ENCODE results near the gene SPEF1. TPM values are rescaled to one million over a fixed set of nuclear protein-coding genes. Genes with fewer than 3 reads are reported as not detected.
A peak's percentile ranks its signal among the peaks of the same experiment; 100 is the strongest.

SPEF1 gene
- total and polyA plus RNA-seq, 2 experiments from 2014 or later = 0.63 TPM; not detected in 1

DNA sequence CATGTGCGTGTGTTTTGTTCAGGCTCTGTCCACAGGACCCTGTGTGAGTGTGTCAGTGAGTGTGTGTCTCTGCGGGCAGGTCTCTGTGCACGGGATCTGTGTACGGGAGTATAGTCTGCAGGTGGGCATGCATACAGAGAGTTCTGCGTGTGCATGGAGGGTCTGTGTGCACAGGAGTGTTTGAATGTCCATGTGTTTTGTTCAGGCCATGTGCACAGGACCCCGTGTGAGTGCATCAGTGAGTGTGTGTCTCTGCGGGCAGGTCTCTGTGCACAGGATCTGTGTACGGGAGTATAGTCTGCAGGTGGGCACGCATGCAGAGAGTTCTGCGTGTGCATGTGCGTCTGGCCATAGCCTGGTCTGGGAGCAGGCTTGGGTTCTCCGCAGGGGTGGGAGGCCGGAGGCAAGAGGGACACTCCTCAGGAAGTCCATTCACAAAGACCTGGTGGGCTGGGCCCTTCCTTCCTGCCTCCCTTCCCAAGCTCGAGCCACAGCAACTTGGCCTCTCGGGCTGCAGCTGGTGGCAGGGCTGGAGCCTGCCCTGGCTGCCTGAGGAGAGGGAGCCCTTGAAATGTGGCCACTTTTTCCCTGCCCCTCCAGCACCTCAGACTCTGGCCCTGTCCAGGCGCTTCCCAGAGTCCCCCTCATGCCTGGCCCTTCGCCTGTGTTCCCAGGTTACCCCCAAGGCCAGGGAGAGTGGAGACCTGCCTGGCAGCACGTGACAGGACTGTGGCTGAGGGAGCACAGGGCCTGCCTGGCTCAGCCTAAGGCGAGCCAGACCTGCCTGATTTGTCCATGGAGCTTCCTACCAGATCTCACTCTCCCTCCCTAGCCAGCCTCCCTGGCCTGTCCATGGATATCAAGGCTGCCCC is 42.0 kb downstream of the SPEF1 start:
- no peaks in the 10 kb centered on the region for H3K79me2 ChIP-seq
- 83% methylated on average over 19 of the region's 19 CpGs for WGBS (ENCODE audit: low lambda C conversion rate, missing lambda C conversion rate)
- no peak overlapping the region for H3K27ac ChIP-seq
- no peak overlapping the region for H3K4me2 ChIP-seq
- H3K9me3 ChIP-seq (ENCODE audit: low read depth) = no peaks in the 10 kb centered on the region
- DNase-seq (ENCODE audit: low spot score) = peak; percentile 3
- H3K4me1 ChIP-seq (ENCODE audit: insufficient read depth) = no peaks in the 10 kb centered on the region
- no peak overlapping the region for H3K4me3 ChIP-seq
- TF ChIP-seq EZH2 (IDR thresholded peaks at IDR 0.05; ENCODE audit: borderline replicate concordance) (no peak), EZH2phosphoT487 (IDR thresholded peaks at IDR 0.05; ENCODE audit: low read depth, severe bottlenecking, unreplicated experiment) (no peak)
- TF ChIP-seq, protein P1, sequence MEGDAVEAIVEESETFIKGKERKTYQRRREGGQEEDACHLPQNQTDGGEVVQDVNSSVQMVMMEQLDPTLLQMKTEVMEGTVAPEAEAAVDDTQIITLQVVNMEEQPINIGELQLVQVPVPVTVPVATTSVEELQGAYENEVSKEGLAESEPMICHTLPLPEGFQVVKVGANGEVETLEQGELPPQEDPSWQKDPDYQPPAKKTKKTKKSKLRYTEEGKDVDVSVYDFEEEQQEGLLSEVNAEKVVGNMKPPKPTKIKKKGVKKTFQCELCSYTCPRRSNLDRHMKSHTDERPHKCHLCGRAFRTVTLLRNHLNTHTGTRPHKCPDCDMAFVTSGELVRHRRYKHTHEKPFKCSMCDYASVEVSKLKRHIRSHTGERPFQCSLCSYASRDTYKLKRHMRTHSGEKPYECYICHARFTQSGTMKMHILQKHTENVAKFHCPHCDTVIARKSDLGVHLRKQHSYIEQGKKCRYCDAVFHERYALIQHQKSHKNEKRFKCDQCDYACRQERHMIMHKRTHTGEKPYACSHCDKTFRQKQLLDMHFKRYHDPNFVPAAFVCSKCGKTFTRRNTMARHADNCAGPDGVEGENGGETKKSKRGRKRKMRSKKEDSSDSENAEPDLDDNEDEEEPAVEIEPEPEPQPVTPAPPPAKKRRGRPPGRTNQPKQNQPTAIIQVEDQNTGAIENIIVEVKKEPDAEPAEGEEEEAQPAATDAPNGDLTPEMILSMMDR (IDR thresholded peaks at IDR 0.05; ENCODE audit: poor library complexity) = no peak
- peaks cover 4% of the 10 kb centered on the region for H3K27me3 ChIP-seq
- H2AFZ ChIP-seq = no peak overlapping the region
- no peaks in the 10 kb centered on the region for H4K20me1 ChIP-seq (ENCODE audit: insufficient read depth, poor library complexity, severe bottlenecking)
- no peaks in the 10 kb centered on the region for H3K36me3 ChIP-seq (replicated peaks; ENCODE audit: insufficient read depth, low read depth)
- no peaks in the 10 kb centered on the region for H3K9me2 ChIP-seq (replicated peaks; ENCODE audit: insufficient read depth)

DNA sequence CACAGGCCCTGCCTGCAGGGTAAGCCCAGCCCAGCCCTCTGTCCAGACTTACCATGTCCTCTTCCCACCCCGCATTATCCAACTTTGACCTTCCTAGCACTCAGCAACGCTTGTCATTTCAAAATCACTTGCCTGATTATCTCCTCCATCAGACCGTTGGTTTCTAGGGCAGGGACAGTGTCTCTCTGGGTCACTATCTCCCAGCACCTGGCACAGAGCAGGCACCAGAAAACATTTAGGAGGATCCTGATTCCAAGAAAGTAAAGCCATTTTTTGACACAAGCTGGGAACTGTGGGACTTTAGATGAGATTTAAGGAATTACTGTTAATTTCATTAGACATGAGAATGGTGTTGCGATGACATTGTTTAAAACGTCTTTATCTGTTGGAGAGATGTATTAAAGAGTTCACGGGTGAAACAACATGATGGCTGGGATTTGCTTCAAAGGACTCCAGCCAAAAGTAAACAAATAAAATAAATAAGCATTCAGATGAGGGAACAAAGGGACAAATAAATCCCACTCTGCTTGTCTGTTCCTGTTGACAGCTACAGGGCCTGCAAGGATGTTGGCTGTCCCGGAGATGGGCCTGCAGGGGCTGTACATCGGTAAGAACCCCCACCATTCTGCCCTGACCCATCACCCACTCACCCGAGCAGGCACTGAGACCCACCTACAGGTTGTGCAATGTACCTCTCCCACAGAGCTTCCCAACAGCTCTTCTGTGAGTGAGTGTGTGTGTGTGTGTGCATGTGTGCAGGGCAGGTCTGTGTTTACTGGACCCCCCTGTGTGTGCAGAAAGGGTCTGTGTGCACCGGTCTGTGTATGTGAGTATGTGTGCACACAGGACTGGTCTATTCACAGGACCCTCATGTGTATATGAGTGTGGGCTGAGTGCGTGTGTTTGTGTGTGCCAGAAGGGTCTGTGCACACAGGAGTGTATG is 42.9 kb downstream of the SPEF1 start:
- Histone ChIP-seq H3K27ac (no peak overlapping the region), H3K9me2 (replicated peaks; ENCODE audit: insufficient read depth) (no peaks in the 10 kb centered on the region), H2AFZ (no peak overlapping the region), H3K4me1 (ENCODE audit: insufficient read depth) (peaks cover 2% of the 10 kb centered on the region), H3K4me2 (no peak overlapping the region), H3K79me2 (no peaks in the 10 kb centered on the region), H3K27me3 (no peaks in the 10 kb centered on the region), H3K4me3 (no peak overlapping the region), H3K36me3 (replicated peaks; ENCODE audit: insufficient read depth, low read depth) (no peaks in the 10 kb centered on the region), H3K9me3 (ENCODE audit: low read depth) (no peaks in the 10 kb centered on the region), H4K20me1 (ENCODE audit: insufficient read depth, poor library complexity, severe bottlenecking) (no peaks in the 10 kb centered on the region)
- TF ChIP-seq EZH2 (IDR thresholded peaks at IDR 0.05; ENCODE audit: borderline replicate concordance) = no peak
- TF ChIP-seq EZH2phosphoT487 (IDR thresholded peaks at IDR 0.05; ENCODE audit: low read depth, severe bottlenecking, unreplicated experiment) = no peak
- TF ChIP-seq, protein P1 (IDR thresholded peaks at IDR 0.05; ENCODE audit: poor library complexity) = no peak
- DNase-seq (ENCODE audit: low spot score) = peak; percentile 3
- WGBS (ENCODE audit: low lambda C conversion rate, missing lambda C conversion rate) = 50% methylated on average over 11 of the region's 11 CpGs

DNA sequence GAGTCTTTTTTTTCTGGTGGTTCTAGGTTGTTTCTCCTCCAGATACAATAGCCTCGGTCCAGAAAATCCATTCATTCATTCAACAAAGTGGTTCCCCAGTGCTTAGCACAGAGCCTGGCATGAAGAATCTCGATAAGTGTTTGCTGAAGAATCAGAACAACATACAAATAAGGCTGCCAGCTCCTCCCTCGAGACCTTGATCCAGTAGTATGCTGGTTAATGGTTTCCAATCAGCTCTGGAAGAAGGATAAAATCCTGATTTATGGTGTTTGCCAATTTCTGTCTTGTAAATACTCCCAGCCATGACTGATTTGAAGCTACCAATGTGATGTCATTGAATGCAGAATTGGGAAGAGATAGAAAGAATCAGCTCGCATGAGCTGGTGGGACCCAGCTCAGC is 45.5 kb downstream of the SPEF1 start:
- H3K36me3 ChIP-seq (replicated peaks; ENCODE audit: insufficient read depth, low read depth) = no peaks in the 10 kb centered on the region
- TF ChIP-seq EZH2phosphoT487 (IDR thresholded peaks at IDR 0.05; ENCODE audit: low read depth, severe bottlenecking, unreplicated experiment) = no peak
- TF ChIP-seq EZH2 (IDR thresholded peaks at IDR 0.05; ENCODE audit: borderline replicate concordance) = no peak
- TF ChIP-seq, protein P1 (IDR thresholded peaks at IDR 0.05; ENCODE audit: poor library complexity) = no peak
- 53% methylated on average over 4 of the region's 4 CpGs for WGBS (ENCODE audit: low lambda C conversion rate, missing lambda C conversion rate)
- no peaks in the 10 kb centered on the region for H3K79me2 ChIP-seq
- H4K20me1 ChIP-seq (ENCODE audit: insufficient read depth, poor library complexity, severe bottlenecking) = no peaks in the 10 kb centered on the region
- no peak overlapping the region for H2AFZ ChIP-seq
- no peak overlapping the region for H3K27ac ChIP-seq
- no peak overlapping the region for H3K4me2 ChIP-seq
- H3K9me3 ChIP-seq (ENCODE audit: low read depth) = no peaks in the 10 kb centered on the region
- H3K9me2 ChIP-seq (replicated peaks; ENCODE audit: insufficient read depth) = no peaks in the 10 kb centered on the region
- peaks cover 2% of the 10 kb centered on the region for H3K4me1 ChIP-seq (ENCODE audit: insufficient read depth)
- peaks cover 3% of the 10 kb centered on the region for H3K27me3 ChIP-seq
- no peak overlapping the region for H3K4me3 ChIP-seq
- DNase-seq (ENCODE audit: low spot score) = peak; percentile 3
